H1 (cell line): ENCODE results near the gene SSTR3. TPM values are rescaled to one million over a fixed set of nuclear protein-coding genes. Genes with fewer than 3 reads are reported as not detected.
A peak's percentile ranks its signal among the peaks of the same experiment; 100 is the strongest.

Experiments
- CTCF ChIA-PET: fragments of 300-600 bp; sonication (Branson Sonifier 250); formaldehyde crosslinking; loops from one replicate; lab custom pipeline; 2021; ENCODE audit not compliant: partially characterized antibody; lab: Charles Lee
- POLR2A ChIA-PET: fragments of 300-600 bp; sonication (Branson Sonifier 250); formaldehyde crosslinking; loops from one replicate; lab custom pipeline; 2021; ENCODE audit warnings: inconsistent platforms; ENCODE audit not compliant: partially characterized antibody; lab: Charles Lee
- DNase-seq, 2 experiments: peaks; one replicate each; pipeline versions ENCODE4 v3.0.0 to v3.0.0-alpha.2; 2010 to 2022; ENCODE audit warnings: low spot score in 2 of 2, low read depth in 1 of 2, mixed read lengths in 1 of 2
- FAIRE-seq: peaks from 2 replicates; lab custom pipeline; 2011; peaks lifted over from hg19 to GRCh38; lab: Jason Lieb, UNC
- H2AFZ ChIP-seq: 2 replicates; pipeline ENCODE4 v1.8.1; 2012; ENCODE audit warnings: low read length, inconsistent platforms
- H2AK5ac ChIP-seq: 2 replicates; pipeline ENCODE4 v1.6.1; 2013; ENCODE audit warnings: low read depth, low read length
- H2BK120ac ChIP-seq: replicated peaks from 2 replicates; pipeline ENCODE3; 2013; ENCODE audit warnings: low read depth, low read length, inconsistent platforms
- H2BK12ac ChIP-seq: 2 replicates; pipeline ENCODE4 v1.6.1; 2013; ENCODE audit warnings: low read depth, low read length
- H2BK15ac ChIP-seq: 2 replicates; pipeline ENCODE4 v1.6.1; 2013; ENCODE audit warnings: low read length
- H2BK20ac ChIP-seq: 2 replicates; pipeline ENCODE4 v1.6.1; 2013; ENCODE audit warnings: low read length
- H2BK5ac ChIP-seq: 2 replicates; pipeline ENCODE4 v1.6.1; 2013; ENCODE audit warnings: low read depth, low read length
- H3K14ac ChIP-seq: 2 replicates; pipeline ENCODE4 v1.6.1; 2013; ENCODE audit warnings: inconsistent platforms; ENCODE audit not compliant: insufficient read length
- H3K18ac ChIP-seq: 2 replicates; pipeline ENCODE4 v1.6.1; 2013; ENCODE audit warnings: low read length; ENCODE audit errors: extremely low read depth
- H3K23ac ChIP-seq: 2 replicates; pipeline ENCODE4 v1.6.1; 2013; ENCODE audit warnings: inconsistent platforms; ENCODE audit not compliant: insufficient read length
- H3K23me2 ChIP-seq: 2 replicates; pipeline ENCODE4 v1.6.1; 2013; ENCODE audit warnings: low read depth, low read length
- H3K27ac ChIP-seq: 2 replicates; pipeline ENCODE4 v1.6.1; 2011; ENCODE audit warnings: low read depth, low read length, inconsistent platforms
- H3K27me3 ChIP-seq, 4 experiments: replicated peaks in 1 of 4; 1 replicate in 1 of 4; 2 replicates in 3 of 4; pipeline versions ENCODE4 v1.6.1 to v1.8.1; 2011 to 2013; ENCODE audit warnings: low read length in 3 of 4, mild to moderate bottlenecking in 3 of 4, inconsistent platforms in 2 of 4, mixed read lengths in 2 of 4, moderate library complexity in 1 of 4; ENCODE audit not compliant: control insufficient read depth in 3 of 4, insufficient read depth in 3 of 4; ENCODE audit errors: extremely low read depth in 1 of 4
- H3K36me3 ChIP-seq, 4 experiments: 2 replicates each; pipeline versions ENCODE4 v1.6.1 to v1.8.1; 2011 to 2013; ENCODE audit warnings: mild to moderate bottlenecking in 4 of 4, low read length in 3 of 4, moderate library complexity in 2 of 4, control low read depth in 1 of 4, inconsistent platforms in 1 of 4; ENCODE audit not compliant: insufficient read depth in 4 of 4, control insufficient read depth in 2 of 4
- H3K4ac ChIP-seq: replicated peaks from 2 replicates; pipeline ENCODE3; 2013; ENCODE audit warnings: low read length, low read depth, mixed read lengths, inconsistent platforms; ENCODE audit not compliant: insufficient read length
- H3K4me1 ChIP-seq, 4 experiments: replicated peaks in 1 of 4; 1 replicate in 1 of 4; 2 replicates in 3 of 4; pipeline versions ENCODE4 v1.6.1 to v1.8.1; 2011 to 2013; ENCODE audit warnings: low read length in 3 of 4, inconsistent platforms in 2 of 4, mixed read lengths in 1 of 4; ENCODE audit not compliant: insufficient read depth in 4 of 4, control insufficient read depth in 3 of 4
- H3K4me2 ChIP-seq, 2 experiments: 2 replicates each; pipeline versions ENCODE4 v1.6.1 to v1.8.1; 2011 to 2013; ENCODE audit warnings: low read depth in 2 of 2, low read length in 2 of 2, control low read depth in 1 of 2, inconsistent platforms in 1 of 2, mild to moderate bottlenecking in 1 of 2; ENCODE audit not compliant: insufficient read depth in 1 of 2
- H3K4me3 ChIP-seq, 4 experiments: fragments of 200-600, 300-600 bp in 1 of 4; sonication (generic), shearing (Covaris generic), sonication (Bioruptor Twin) in 1 of 4; 2 replicates each; pipeline versions ENCODE4 v1.5.1 to v1.8.1; 2011 to 2016; ENCODE audit warnings: low read length in 4 of 4, low read depth in 3 of 4, control low read depth in 2 of 4, inconsistent platforms in 2 of 4, mild to moderate bottlenecking in 2 of 4, mixed read lengths in 1 of 4, moderate library complexity in 1 of 4; ENCODE audit not compliant: insufficient read depth in 2 of 4; ENCODE audit errors: extremely low read depth in 1 of 4
- H3K56ac ChIP-seq: replicated peaks from 2 replicates; pipeline ENCODE3; 2013; ENCODE audit warnings: low read depth, mild to moderate bottlenecking, mixed read lengths, low read length, inconsistent platforms; ENCODE audit not compliant: insufficient read length
- H3K79me1 ChIP-seq: 2 replicates; pipeline ENCODE4 v1.6.1; 2013; ENCODE audit warnings: low read depth, low read length, control low read depth
- H3K79me2 ChIP-seq, 2 experiments: 2 replicates each; pipeline versions ENCODE4 v1.6.1 to v1.8.1; 2012 to 2013; ENCODE audit warnings: low read length in 2 of 2, mild to moderate bottlenecking in 2 of 2, inconsistent platforms in 1 of 2; ENCODE audit not compliant: insufficient read depth in 2 of 2, control insufficient read depth in 1 of 2
- H3K9ac ChIP-seq, 4 experiments: replicated peaks in 1 of 4; 1 replicate in 1 of 4; 2 replicates in 3 of 4; pipeline versions ENCODE4 v1.6.1 to v1.8.1; 2011 to 2013; ENCODE audit warnings: low read depth in 3 of 4, low read length in 3 of 4, control low read depth in 2 of 4, mild to moderate bottlenecking in 2 of 4, moderate library complexity in 2 of 4, inconsistent platforms in 1 of 4; ENCODE audit errors: extremely low read depth in 1 of 4
- H3K9me3 ChIP-seq, 2 experiments: 2 replicates each; pipeline versions ENCODE4 v1.6.1 to v1.8.1; 2012 to 2013; ENCODE audit warnings: mild to moderate bottlenecking in 2 of 2, moderate library complexity in 2 of 2, control low read depth in 1 of 2, inconsistent platforms in 1 of 2, low read depth in 1 of 2, low read length in 1 of 2, mixed read lengths in 1 of 2; ENCODE audit not compliant: insufficient read depth in 2 of 2
- H4K20me1 ChIP-seq, 2 experiments: replicated peaks in 1 of 2; 2 replicates each; pipeline versions ENCODE3 to v1.8.1; 2011 to 2013; ENCODE audit warnings: inconsistent platforms in 2 of 2, low read length in 2 of 2, mild to moderate bottlenecking in 1 of 2; ENCODE audit not compliant: insufficient read depth in 2 of 2, control insufficient read depth in 1 of 2
- H4K5ac ChIP-seq: 2 replicates; pipeline ENCODE4 v1.6.1; 2013; ENCODE audit warnings: low read length, low read depth, mixed read lengths, inconsistent platforms; ENCODE audit not compliant: insufficient read length
- H4K8ac ChIP-seq: 2 replicates; pipeline ENCODE4 v1.8.0; 2013; ENCODE audit warnings: mild to moderate bottlenecking, moderate library complexity, low read length, inconsistent platforms; ENCODE audit not compliant: insufficient read depth; ENCODE audit errors: extremely low read depth
- H4K91ac ChIP-seq: replicated peaks from 2 replicates; pipeline ENCODE3; 2013; ENCODE audit warnings: low read length, mixed read lengths, inconsistent platforms; ENCODE audit not compliant: insufficient read length
- CHD1 ChIP-seq: IDR thresholded peaks from 2 replicates; pipeline ENCODE4 v1.6.1; 2012; ENCODE audit warnings: low read depth, low read length, improper control_type of control experiment
- CREB1 ChIP-seq: IDR thresholded peaks from 2 replicates; pipeline ENCODE4 v1.6.1; 2012; ENCODE audit warnings: inconsistent platforms
- GABPA ChIP-seq: IDR thresholded peaks from 2 replicates; pipeline ENCODE4 v1.6.1; 2011; ENCODE audit warnings: mild to moderate bottlenecking, low read length, moderate library complexity, borderline replicate concordance; ENCODE audit not compliant: insufficient read depth
- HDAC6 ChIP-seq: IDR thresholded peaks from one replicate; pipeline ENCODE4 v1.7.1; 2012; ENCODE audit warnings: low read depth, mild to moderate bottlenecking, inconsistent platforms, low read length, moderate library complexity
- KDM1A ChIP-seq: fragments of 200-600, 300-600 bp; sonication (generic); IDR thresholded peaks from 2 replicates; pipeline ENCODE4 v1.7.1; 2016; ENCODE audit warnings: mild to moderate bottlenecking, low read length, borderline replicate concordance
- RAD21 ChIP-seq, 2 experiments: IDR thresholded peaks in 1 of 2; conservative IDR thresholded peaks in 1 of 2; 2 replicates each; pipeline ENCODE4 v1.6.1; 2011; ENCODE audit warnings: low read depth in 2 of 2, low read length in 2 of 2, improper control_type of control experiment in 1 of 2, inconsistent platforms in 1 of 2, mild to moderate bottlenecking in 1 of 2, moderate library complexity in 1 of 2
- WGBS, 2 experiments: shearing (Covaris generic) in 1 of 2; methylation state at CpG; one replicate each; pipeline versions ENCODE4 v1.1.6 to v1.1.7; 2013 to 2015; ENCODE audit warnings: low lambda C conversion rate in 2 of 2, mixed read lengths in 2 of 2, inconsistent platforms in 1 of 2, low coverage in 1 of 2, missing lambda C conversion rate in 1 of 2; ENCODE audit not compliant: insufficient replicate concordance in 2 of 2, insufficient coverage in 1 of 2, insufficient read length in 1 of 2; ENCODE audit errors: extremely low coverage in 1 of 2, missing lambda C conversion rate in 1 of 2; 5-methylcytosine and 5-hydroxymethylcytosine counted together
- polyA plus RNA-seq, 7 experiments: library from polyadenylated mRNA; depleted of rRNA in 3 of 7; stranded (reverse) in 5 of 7; unstranded in 2 of 7; fragments of >200 nt in 5 of 7; fragments of 200-250 nt in 2 of 7; gene quantifications; 1 replicate in 5 of 7; 2 replicates in 1 of 7; 4 replicates in 1 of 7; pipeline versions ENCODE4 v1.2.1 to v1.2.3, GENCODE V29; 2011 to 2013; ENCODE audit warnings: missing spikeins in 2 of 7, mixed read lengths in 2 of 7
- total RNA-seq: library from RNA; stranded (reverse); fragmentation: NEBNext Ultra II Directional; extraction: Animal tissue kit (Norgen Biotek cat#: 25700); gene quantifications from 2 replicates; pipeline ENCODE4 v1.2.1, GENCODE V29; 2021
- TF ChIP-seq, protein P1 (sequence below): IDR thresholded peaks from 2 replicates; pipeline ENCODE4 v1.6.1; 2012; ENCODE audit warnings: inconsistent platforms
- TF ChIP-seq, protein P2 (sequence below), 3 experiments: IDR thresholded peaks; 1 replicate in 2 of 3; 2 replicates in 1 of 3; pipeline versions ENCODE4 v1.5.1 to v1.6.1; 2011; ENCODE audit warnings: low read length in 3 of 3, mild to moderate bottlenecking in 3 of 3, inconsistent platforms in 2 of 3, low read depth in 1 of 3, moderate library complexity in 1 of 3; ENCODE audit not compliant: insufficient read depth in 1 of 3; ENCODE audit errors: control extremely low read depth in 1 of 3

The SSTR3 gene
- total and polyA plus RNA-seq, 2 of the 8 experiments (the other 6 are each of a cell fraction or from before 2014, with no cell fraction given) = 0.22 to 0.77 TPM

DNA sequence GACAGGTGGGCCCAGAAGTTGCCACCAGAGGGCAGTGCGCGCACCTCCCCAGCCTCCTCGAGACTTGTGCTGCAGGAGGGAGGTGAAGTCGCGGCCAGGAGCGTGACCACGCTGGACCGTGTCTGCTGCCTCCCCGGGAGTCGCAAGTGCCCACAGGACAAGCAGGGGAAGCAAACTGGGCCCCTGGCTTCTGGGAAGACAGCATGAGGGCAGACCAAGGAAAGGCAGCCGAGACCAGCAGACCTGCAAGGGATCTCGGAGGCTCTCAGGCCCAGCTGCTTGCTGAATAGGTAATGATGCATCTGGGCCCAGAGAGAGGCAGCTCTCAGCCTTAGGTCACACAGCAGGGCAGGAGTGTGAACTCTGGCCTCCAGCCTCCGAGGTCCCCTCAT is 45.6 kb downstream of the SSTR3 start:
- TF ChIP-seq HDAC6 (no peak), RAD21 (IDR thresholded peaks at IDR 0.05 in 1 of 2, conservative IDR thresholded peaks at IDR 0.05 in 1 of 2; ENCODE audit: low read depth in 2 of 2, low read length in 2 of 2) (peak; percentile 71 to 83), KDM1A (peak; percentile 95; the same call in 1 of the 2 replicates), CHD1 (no peak), GABPA (0 out of 2 replicates have a peak, but pooled peaks have one; percentile 24), CREB1 (0 out of 2 replicates have a peak, but pooled peaks have one; percentile 17)
- TF ChIP-seq, protein P1, sequence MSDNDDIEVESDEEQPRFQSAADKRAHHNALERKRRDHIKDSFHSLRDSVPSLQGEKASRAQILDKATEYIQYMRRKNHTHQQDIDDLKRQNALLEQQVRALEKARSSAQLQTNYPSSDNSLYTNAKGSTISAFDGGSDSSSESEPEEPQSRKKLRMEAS = peak; percentile 47; the same call in 1 of the 2 replicates
- TF ChIP-seq, protein P2, sequence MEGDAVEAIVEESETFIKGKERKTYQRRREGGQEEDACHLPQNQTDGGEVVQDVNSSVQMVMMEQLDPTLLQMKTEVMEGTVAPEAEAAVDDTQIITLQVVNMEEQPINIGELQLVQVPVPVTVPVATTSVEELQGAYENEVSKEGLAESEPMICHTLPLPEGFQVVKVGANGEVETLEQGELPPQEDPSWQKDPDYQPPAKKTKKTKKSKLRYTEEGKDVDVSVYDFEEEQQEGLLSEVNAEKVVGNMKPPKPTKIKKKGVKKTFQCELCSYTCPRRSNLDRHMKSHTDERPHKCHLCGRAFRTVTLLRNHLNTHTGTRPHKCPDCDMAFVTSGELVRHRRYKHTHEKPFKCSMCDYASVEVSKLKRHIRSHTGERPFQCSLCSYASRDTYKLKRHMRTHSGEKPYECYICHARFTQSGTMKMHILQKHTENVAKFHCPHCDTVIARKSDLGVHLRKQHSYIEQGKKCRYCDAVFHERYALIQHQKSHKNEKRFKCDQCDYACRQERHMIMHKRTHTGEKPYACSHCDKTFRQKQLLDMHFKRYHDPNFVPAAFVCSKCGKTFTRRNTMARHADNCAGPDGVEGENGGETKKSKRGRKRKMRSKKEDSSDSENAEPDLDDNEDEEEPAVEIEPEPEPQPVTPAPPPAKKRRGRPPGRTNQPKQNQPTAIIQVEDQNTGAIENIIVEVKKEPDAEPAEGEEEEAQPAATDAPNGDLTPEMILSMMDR (IDR thresholded peaks at IDR 0.05; ENCODE audit: control extremely low read depth in 1 of 3, insufficient read depth in 1 of 3, low read depth in 1 of 3, low read length in 3 of 3) = peak; percentile 87 to 94 (median 92)
- 27% methylated on average over 13 of the region's 13 CpGs; no CpG with 5 or more reads in 1 of the 2 experiments for WGBS, 2 experiments
- H3K9ac ChIP-seq = no peak overlapping the region
- H2AFZ ChIP-seq = peak overlapping the region; percentile 98; the same call in 1 of the 2 replicates
- H2BK120ac ChIP-seq = no peak overlapping the region
- H3K27ac ChIP-seq = no peak overlapping the region
- H3K23ac ChIP-seq = no peak overlapping the region
- ChIA-PET POLR2A (interaction anchor here (1.7 to 2.1 kb wide), 2 partner anchors 21 to 31 kb away, joined by 4 to 8 read pairs; partner anchors contain the start of gene C1QTNF6), CTCF (interaction anchor here (0.7 to 7.9 kb wide), 17 partner anchors 9 to 289 kb away, joined by 3 to 77 read pairs (median 6); partner anchors contain the start of genes IL2RB and RAC2)
- no peaks in the 10 kb centered on the region for H3K36me3 ChIP-seq
- no peak overlapping the region for H4K8ac ChIP-seq
- no peaks in the 10 kb centered on the region for H3K79me2 ChIP-seq
- no peaks in the 10 kb centered on the region for H4K20me1 ChIP-seq
- no peak overlapping the region for H2AK5ac ChIP-seq
- no peaks in the 10 kb centered on the region; a peak in 1 of 7 replicates for H3K27me3 ChIP-seq
- H3K23me2 ChIP-seq = no peaks in the 10 kb centered on the region
- peaks cover 0 to under 1% of the 10 kb centered on the region in 2 experiments; a peak in 1 of 4 replicates for H3K9me3 ChIP-seq
- DNase-seq (peak in 1 of 2 experiments; percentile 90), FAIRE-seq (peak; percentile 13)
- H3K14ac ChIP-seq = no peak overlapping the region
- no peak overlapping the region for H2BK20ac ChIP-seq
- peaks cover 0 to 11% (median 2%) of the 10 kb centered on the region in 4 experiments; a peak in 4 of 7 replicates for H3K4me1 ChIP-seq
- H2BK5ac ChIP-seq = no peak overlapping the region; the same call in 1 of the 2 replicates
- H3K4me3 ChIP-seq = peak overlapping the region in 1 of 4 experiments; percentile 17; a peak in 1 of 8 replicates
- H4K91ac ChIP-seq = no peak overlapping the region
- peak overlapping the region; percentile 31; the same call in 1 of the 2 replicates for H2BK15ac ChIP-seq
- H3K79me1 ChIP-seq = no peaks in the 10 kb centered on the region
- H3K4ac ChIP-seq = no peak overlapping the region
- no peak overlapping the region for H3K56ac ChIP-seq
- peak overlapping the region in 1 of 2 experiments; percentile 66; a peak in 3 of 4 replicates for H3K4me2 ChIP-seq
- no peak overlapping the region for H4K5ac ChIP-seq
- 0 out of 2 replicates have a peak overlapping the region, but pooled peaks have one; percentile 63 for H3K18ac ChIP-seq
- no peak overlapping the region for H2BK12ac ChIP-seq
